ENCODE results near the gene CHAT.

CHAT gene

DNA sequence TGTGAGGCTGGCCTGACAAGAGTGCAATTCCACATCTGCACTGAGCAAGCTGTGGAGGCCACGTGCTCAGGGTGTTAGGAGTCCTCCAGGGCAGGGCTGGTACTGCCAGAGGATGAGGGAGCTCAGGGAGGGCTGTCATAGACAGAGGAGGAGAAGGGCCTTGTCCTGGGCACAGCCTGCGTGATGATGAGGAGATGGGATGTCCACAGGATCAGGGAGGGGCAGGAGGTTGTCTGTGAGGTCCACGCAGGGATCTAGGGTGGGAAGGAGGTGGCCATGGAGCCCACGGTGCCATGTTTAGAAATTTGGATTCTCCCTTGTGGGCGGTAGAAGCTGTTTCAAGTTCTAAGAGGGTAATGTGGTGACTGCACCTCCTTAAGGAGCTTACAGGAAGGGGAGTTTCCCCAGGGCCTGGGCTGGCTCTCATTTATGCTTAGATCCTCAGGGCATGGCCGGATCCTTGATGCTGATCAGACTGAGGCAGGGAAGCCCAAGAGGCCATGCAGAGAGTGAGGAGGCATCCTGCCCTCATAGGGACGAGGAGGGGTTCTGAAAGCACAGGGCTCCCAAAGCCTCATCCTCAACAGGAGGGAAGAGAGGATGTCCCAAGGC lies 30.3 kb downstream of the CHAT start:
- TF ChIP-seq, protein P1, sequence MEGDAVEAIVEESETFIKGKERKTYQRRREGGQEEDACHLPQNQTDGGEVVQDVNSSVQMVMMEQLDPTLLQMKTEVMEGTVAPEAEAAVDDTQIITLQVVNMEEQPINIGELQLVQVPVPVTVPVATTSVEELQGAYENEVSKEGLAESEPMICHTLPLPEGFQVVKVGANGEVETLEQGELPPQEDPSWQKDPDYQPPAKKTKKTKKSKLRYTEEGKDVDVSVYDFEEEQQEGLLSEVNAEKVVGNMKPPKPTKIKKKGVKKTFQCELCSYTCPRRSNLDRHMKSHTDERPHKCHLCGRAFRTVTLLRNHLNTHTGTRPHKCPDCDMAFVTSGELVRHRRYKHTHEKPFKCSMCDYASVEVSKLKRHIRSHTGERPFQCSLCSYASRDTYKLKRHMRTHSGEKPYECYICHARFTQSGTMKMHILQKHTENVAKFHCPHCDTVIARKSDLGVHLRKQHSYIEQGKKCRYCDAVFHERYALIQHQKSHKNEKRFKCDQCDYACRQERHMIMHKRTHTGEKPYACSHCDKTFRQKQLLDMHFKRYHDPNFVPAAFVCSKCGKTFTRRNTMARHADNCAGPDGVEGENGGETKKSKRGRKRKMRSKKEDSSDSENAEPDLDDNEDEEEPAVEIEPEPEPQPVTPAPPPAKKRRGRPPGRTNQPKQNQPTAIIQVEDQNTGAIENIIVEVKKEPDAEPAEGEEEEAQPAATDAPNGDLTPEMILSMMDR (IDR thresholded peaks at IDR 0.05; ENCODE audit: low read depth, low read length): no peak
- no peak for DNase-seq (ENCODE audit: low read depth, low spot score)
- in situ Hi-C loops (cut with HindIII; ENCODE audit: low sequenced_read_pairs): no loop called here
- H3K4me3 ChIP-seq (ENCODE audit: low read depth, low read length): no peak overlapping the region

DNA sequence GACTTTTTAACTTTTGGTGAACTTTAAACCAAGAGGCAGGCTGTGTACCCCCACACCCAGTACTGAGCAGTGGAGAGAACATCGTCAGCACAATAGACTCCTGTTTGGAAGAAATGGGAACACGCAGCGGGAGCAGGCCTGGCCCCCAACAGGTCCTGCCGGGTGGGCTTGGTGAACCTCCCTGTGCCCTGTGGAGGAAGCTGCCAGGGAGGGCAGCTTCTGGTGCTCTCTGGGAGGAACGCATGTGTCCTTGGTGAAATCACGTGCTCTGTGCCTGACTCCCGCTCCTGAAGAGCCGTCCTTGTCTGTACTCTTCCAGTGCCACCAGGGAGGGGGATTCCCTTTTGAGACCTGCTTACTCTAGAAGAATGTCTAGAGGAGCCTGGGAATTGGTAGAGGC lies 31.6 kb downstream of the CHAT start:
- in situ Hi-C loops (cut with HindIII; ENCODE audit: low sequenced_read_pairs): no loop called here
- H3K4me3 ChIP-seq (ENCODE audit: low read depth, low read length): no peak overlapping the region
- DNase-seq (ENCODE audit: low read depth, low spot score): no peak
- TF ChIP-seq, protein P1 (IDR thresholded peaks at IDR 0.05; ENCODE audit: low read depth, low read length): no peak

DNA sequence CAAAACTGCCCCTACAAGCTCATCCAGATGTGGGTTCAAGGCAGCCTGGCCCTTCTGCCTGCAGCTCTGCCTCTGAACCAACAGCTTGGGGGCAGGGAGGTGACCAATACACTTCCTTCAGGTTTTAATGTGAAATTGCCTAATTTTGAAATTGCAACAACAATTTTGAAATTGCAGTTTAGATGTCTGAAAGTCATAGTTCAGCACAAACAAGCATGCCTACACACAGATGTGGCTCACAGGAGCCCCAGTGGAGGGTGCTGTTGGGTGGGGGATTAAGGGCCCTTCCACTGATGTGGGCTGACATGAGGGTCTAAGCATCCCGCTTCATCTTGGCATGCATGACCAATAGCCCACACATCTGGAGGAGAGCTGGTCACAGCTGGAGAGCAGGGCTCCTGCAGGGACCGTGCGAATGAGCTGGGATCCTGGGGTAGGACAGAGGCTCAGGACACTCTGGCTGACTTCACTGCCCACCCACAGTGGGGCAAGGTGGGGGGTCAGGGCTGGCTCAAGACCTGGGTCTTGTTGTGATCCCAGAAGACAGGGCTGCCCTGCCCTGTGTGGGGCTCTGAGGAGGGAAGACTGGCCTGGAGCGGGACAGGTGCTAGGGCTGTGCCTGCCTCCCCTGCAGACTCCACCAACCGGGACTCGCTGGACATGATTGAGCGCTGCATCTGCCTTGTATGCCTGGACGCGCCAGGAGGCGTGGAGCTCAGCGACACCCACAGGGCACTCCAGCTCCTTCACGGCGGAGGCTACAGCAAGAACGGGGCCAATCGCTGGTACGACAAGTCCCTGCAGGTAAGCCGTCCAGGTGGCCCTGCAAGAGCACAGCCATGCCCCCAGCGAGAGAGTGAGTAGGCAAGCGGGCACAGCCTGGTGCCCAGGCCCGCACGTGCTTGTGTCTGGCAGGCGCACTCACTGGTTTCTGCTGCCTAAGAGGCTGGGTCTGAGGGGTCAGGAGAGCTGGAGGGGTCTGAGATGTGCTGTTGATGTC lies 32.3 kb downstream of the CHAT start:
- DNase-seq (ENCODE audit: low read depth, low spot score): no peak
- TF ChIP-seq, protein P1 (IDR thresholded peaks at IDR 0.05; ENCODE audit: low read depth, low read length): no peak
- no peak overlapping the region for H3K4me3 ChIP-seq (ENCODE audit: low read depth, low read length)
- in situ Hi-C loops (cut with HindIII; ENCODE audit: low sequenced_read_pairs): no loop called here

DNA sequence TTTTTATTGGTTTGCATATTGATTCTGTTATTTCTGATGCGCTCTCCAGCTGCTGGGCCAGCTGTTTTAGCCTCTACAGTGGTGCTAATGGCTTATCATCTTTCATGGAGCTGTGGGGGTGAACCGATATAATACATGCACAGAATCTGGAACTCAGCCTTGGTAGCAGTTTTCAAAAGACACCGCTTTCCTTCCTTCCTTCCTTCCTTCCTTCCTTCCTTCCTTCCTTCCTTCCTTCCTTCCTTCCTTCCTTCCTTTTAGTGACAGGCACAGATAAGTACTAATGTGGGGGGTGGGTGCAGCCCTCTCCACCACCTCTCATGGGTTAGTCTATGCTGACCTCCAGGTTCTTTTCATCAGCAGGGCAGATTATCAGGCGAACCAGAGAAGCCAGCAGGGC lies 33.7 kb downstream of the CHAT start:
- H3K4me3 ChIP-seq (ENCODE audit: low read depth, low read length): no peak overlapping the region
- DNase-seq (ENCODE audit: low read depth, low spot score): no peak
- TF ChIP-seq, protein P1 (IDR thresholded peaks at IDR 0.05; ENCODE audit: low read depth, low read length): no peak
- in situ Hi-C loops (cut with HindIII; ENCODE audit: low sequenced_read_pairs): no loop called here

DNA sequence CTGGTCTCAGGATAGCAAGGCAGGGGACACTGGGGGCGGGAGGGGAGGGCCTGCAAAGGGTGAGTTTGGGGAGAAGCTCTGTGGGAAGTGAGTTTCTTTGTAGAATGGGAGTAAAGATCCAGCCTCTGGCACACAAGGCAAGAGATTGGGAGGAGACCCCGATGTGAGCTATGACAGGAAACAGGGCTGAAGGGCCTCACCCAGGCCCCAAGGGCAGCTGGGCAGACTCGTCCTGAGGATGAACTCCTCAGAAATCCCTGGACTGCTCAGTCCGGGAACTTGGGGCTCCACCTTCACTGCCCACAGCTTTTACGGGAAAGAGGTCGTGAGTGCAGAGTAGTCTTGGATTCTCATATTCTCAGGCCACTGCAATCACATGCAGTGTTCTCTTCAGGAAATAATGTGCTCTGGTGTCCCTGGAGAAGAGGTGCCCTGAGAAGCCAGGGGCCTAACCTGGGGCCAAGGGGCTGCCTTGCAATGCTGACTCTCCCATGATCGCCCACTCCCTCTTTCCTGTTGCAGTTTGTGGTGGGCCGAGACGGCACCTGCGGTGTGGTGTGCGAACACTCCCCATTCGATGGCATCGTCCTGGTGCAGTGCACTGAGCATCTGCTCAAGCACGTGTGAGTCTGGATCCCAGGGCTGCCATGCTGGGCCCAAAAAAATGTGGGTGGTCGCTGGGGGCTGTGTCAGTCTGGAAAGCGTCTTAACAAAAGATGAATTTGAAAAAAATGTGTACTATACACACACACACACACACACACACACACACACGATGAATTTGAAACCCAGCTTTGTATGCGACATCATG lies 34.4 kb downstream of the CHAT start:
- in situ Hi-C loops (cut with HindIII; ENCODE audit: low sequenced_read_pairs): no loop called here
- TF ChIP-seq, protein P1 (IDR thresholded peaks at IDR 0.05; ENCODE audit: low read depth, low read length): no peak
- no peak for DNase-seq (ENCODE audit: low read depth, low spot score)
- no peak overlapping the region for H3K4me3 ChIP-seq (ENCODE audit: low read depth, low read length)

DNA sequence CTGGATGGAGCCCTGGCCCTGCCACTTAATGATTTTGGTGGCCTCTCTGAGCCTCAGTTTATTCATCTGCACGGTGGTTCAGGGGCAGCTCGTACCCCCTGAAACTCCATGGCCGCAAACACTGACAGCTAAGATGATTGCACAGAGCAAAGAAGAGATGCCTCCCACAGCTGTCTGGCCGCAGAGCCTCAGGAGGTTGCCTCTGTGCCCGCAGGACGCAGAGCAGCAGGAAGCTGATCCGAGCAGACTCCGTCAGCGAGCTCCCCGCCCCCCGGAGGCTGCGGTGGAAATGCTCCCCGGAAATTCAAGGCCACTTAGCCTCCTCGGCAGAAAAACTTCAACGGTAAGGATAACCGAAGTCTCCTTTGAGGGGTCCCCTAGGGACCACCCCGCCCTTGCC lies 35.5 kb downstream of the CHAT start:
- in situ Hi-C loops (cut with HindIII; ENCODE audit: low sequenced_read_pairs): no loop called here
- peak; percentile 2 for DNase-seq (ENCODE audit: low read depth, low spot score)
- H3K4me3 ChIP-seq (ENCODE audit: low read depth, low read length): no peak overlapping the region
- TF ChIP-seq, protein P1 (IDR thresholded peaks at IDR 0.05; ENCODE audit: low read depth, low read length): no peak

Data from astrocyte of the spinal cord (primary cell).